Activated CD8-positive, alpha-beta T cell treated with anti-CD3 and anti-CD28 coated beads for 36 hours (primary cell): ENCODE data around the gene TDP2. TPM values are rescaled to one million over a fixed set of nuclear protein-coding genes. Genes with fewer than 3 reads are reported as not detected.

Experiments used
- ATAC-seq: fragments of 200-7000 bp; cut with Tn5 transposase; one replicate; pipeline ENCODE4 v1.10.0; 2021; ENCODE audit warnings: mild to moderate bottlenecking, moderate library complexity
- CTCF ChIA-PET: fragments of 350-600 bp; sonication (Branson Sonifier 250); formaldehyde crosslinking; loops from one replicate; lab custom pipeline; 2021; ENCODE audit warnings: antibody characterized with exemption; lab: Charles Lee
- POLR2A ChIA-PET: fragments of 350-600 bp; sonication (Branson Sonifier 250); formaldehyde crosslinking; loops from one replicate; lab custom pipeline; 2021; ENCODE audit warnings: antibody characterized with exemption; lab: Charles Lee
- DNase-seq: peaks from one replicate; pipeline ENCODE4 v3.0.0-alpha.2; 2020
- H3K27ac Mint-ChIP-seq: one replicate; pipeline ENCODE4 v1.8.0; 2021; ENCODE audit warnings: mild to moderate bottlenecking, mixed read lengths
- H3K27me3 Mint-ChIP-seq: one replicate; pipeline ENCODE4 v1.8.0; 2021; ENCODE audit warnings: mixed read lengths
- H3K36me3 Mint-ChIP-seq: one replicate; pipeline ENCODE4 v1.8.0; 2021; ENCODE audit warnings: low read depth, mixed read lengths
- H3K4me1 Mint-ChIP-seq: one replicate; pipeline ENCODE4 v1.8.0; 2021; ENCODE audit warnings: low read depth, mixed read lengths
- H3K4me3 Mint-ChIP-seq: one replicate; pipeline ENCODE4 v1.8.0; 2021; ENCODE audit warnings: mild to moderate bottlenecking, moderate library complexity, mixed read lengths
- H3K9me3 Mint-ChIP-seq: one replicate; pipeline ENCODE4 v1.8.0; 2021; ENCODE audit warnings: mixed read lengths
- CTCF ChIP-seq: fragments of 200-600 bp; IDR thresholded peaks from one replicate; pipeline ENCODE4 v1.8.0; 2022; ENCODE audit warnings: antibody characterized with exemption, mild to moderate bottlenecking
- intact Hi-C: fragments of 100-400 bp; cut with micrococcal nuclease; formaldehyde crosslinking; loops from one replicate; pipeline ENCODE4 v1.10.0; 2022
- total RNA-seq, 2 experiments: library from RNA; stranded (reverse); gene quantifications; one replicate each; pipeline ENCODE4 v1.2.3, GENCODE V29; 2021

TDP2 gene
- total RNA-seq, 2 experiments from 2014 or later: 37.4 to 39.8 TPM

GRCh38 chr6:24636681-24637080, 30.0 kb downstream of the TDP2 start:
- ChIA-PET POLR2A (interaction anchor here (0.8 to 1.4 kb wide), 2 partner anchors 9 to 102 kb away, joined by 3 to 5 read pairs; partner anchors contain the start of gene KIAA0319), CTCF (interaction anchor here (0.9 to 1.5 kb wide), 3 partner anchors 10 to 56 kb away, joined by 3 to 5 read pairs (median 4); partner anchors contain the start of gene KIAA0319)
- ATAC-seq (no peak), DNase-seq (no peak)
- intact Hi-C loops: no loop called here
- H3K36me3 Mint-ChIP-seq: no peaks in the 10 kb centered on the region
- no peak for TF ChIP-seq CTCF
- H3K27ac Mint-ChIP-seq: no peak overlapping the region
- no peak overlapping the region for H3K4me3 Mint-ChIP-seq
- peaks cover 13% of the 10 kb centered on the region for H3K27me3 Mint-ChIP-seq
- H3K9me3 Mint-ChIP-seq: no peaks in the 10 kb centered on the region
- peaks cover 3% of the 10 kb centered on the region for H3K4me1 Mint-ChIP-seq

- H3K27me3 Mint-ChIP-seq: peaks cover 4% of the 10 kb centered on the region
- ATAC-seq: no peak
- POLR2A ChIA-PET: no interaction called here
These were observed 34.1 kb downstream of the TDP2 start for GRCh38 chr6:24632573-24632972.

GRCh38 chr6:24631671-24632070, 35.0 kb downstream of the TDP2 start:
- POLR2A ChIA-PET: no interaction called here
- no peak for ATAC-seq
- H3K27ac Mint-ChIP-seq: no peak overlapping the region
- TF ChIP-seq CTCF: no peak
- CTCF ChIA-PET: interaction anchor here (0.7 to 1.2 kb wide), 4 partner anchors 35 to 110 kb away, joined by 3 to 5 read pairs (median 3); partner anchors contain the start of genes ACOT13 and TDP2
- no peak overlapping the region for H3K4me3 Mint-ChIP-seq
- no peaks in the 10 kb centered on the region for H3K9me3 Mint-ChIP-seq
- H3K36me3 Mint-ChIP-seq: no peaks in the 10 kb centered on the region
- intact Hi-C loops: no loop called here
- DNase-seq: no peak
- H3K27me3 Mint-ChIP-seq: peaks cover 4% of the 10 kb centered on the region
- no peaks in the 10 kb centered on the region for H3K4me1 Mint-ChIP-seq

More at GRCh38 chr6:24632573-24632972, 34.1 kb downstream of the TDP2 start:
- Mint-ChIP-seq H3K36me3 (no peaks in the 10 kb centered on the region), H3K27ac (no peak overlapping the region), H3K4me1 (no peaks in the 10 kb centered on the region), H3K9me3 (no peaks in the 10 kb centered on the region), H3K4me3 (no peak overlapping the region)
- CTCF ChIA-PET: interaction anchor here (1.2 kb wide), 1 partner anchor 52 kb away, joined by 3 read pairs; no protein-coding TSS in a partner anchor
- TF ChIP-seq CTCF: no peak
- intact Hi-C loops: no loop called here
- DNase-seq: no peak

- no peaks in the 10 kb centered on the region for H3K36me3 Mint-ChIP-seq
- POLR2A ChIA-PET: no interaction called here
- TF ChIP-seq CTCF: no peak
- DNase-seq (no peak), ATAC-seq (no peak)
- no peak overlapping the region for H3K4me3 Mint-ChIP-seq
- intact Hi-C loops: no loop called here
- no peak overlapping the region for H3K27ac Mint-ChIP-seq
- H3K4me1 Mint-ChIP-seq: no peaks in the 10 kb centered on the region
- CTCF ChIA-PET: interaction anchor here (0.8 to 1.2 kb wide), 4 partner anchors 13 to 109 kb away, joined by 3 to 5 read pairs (median 4); no protein-coding TSS in a partner anchor
- peaks cover 4% of the 10 kb centered on the region for H3K27me3 Mint-ChIP-seq
- H3K9me3 Mint-ChIP-seq: no peaks in the 10 kb centered on the region
These were observed 35.7 kb downstream of the TDP2 start for GRCh38 chr6:24630856-24631505.

GRCh38 chr6:24621626-24622289, 44.9 kb downstream of the TDP2 start:
- Mint-ChIP-seq H3K9me3 (no peaks in the 10 kb centered on the region), H3K4me1 (no peaks in the 10 kb centered on the region), H3K27ac (no peak overlapping the region), H3K36me3 (no peaks in the 10 kb centered on the region), H3K4me3 (no peak overlapping the region), H3K27me3 (no peaks in the 10 kb centered on the region)
- no peak for ATAC-seq
- CTCF ChIA-PET: interaction anchor here (0.7 to 1.7 kb wide), 5 partner anchors 37 to 71 kb away, joined by 3 to 4 read pairs (median 3); no protein-coding TSS in a partner anchor
- intact Hi-C loops: no loop called here
- POLR2A ChIA-PET: no interaction called here
- no peak for TF ChIP-seq CTCF
- no peak for DNase-seq
